22Rv1 (cell line): Measurements from ENCODE around the gene RNASE1.

Source experiments
- ZFX ChIP-seq: fragments of 450-650 bp; IDR thresholded peaks from 2 replicates; pipeline ENCODE4 v1.6.1; 2017; ENCODE audit warnings: antibody characterized with exemption, borderline replicate concordance
- TF ChIP-seq, protein P1 (sequence below): fragments of 450-650 bp; IDR thresholded peaks from 2 replicates; pipeline ENCODE4 v1.5.1; 2017; ENCODE audit warnings: mild to moderate bottlenecking

DNA sequence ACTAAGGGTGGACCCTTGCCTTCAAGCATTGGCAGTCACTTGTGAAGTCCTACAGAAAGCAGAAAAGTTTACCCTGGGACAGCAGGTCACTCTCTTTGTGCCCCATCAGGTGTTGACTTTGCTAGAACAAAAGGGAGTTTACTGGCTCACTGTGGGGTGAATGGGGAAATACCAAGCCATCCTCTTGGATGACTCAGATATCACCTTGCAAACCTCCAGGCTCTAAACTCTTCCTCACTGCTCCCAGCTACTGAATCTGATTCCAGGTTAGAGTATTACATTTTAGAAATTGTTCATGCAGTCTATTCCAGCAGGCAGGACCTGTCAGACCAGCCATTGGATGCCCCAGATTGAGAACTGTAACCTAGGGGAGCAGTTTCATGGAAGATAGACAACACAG lies 41.7 kb downstream of the RNASE1 start:
- TF ChIP-seq, protein P1, sequence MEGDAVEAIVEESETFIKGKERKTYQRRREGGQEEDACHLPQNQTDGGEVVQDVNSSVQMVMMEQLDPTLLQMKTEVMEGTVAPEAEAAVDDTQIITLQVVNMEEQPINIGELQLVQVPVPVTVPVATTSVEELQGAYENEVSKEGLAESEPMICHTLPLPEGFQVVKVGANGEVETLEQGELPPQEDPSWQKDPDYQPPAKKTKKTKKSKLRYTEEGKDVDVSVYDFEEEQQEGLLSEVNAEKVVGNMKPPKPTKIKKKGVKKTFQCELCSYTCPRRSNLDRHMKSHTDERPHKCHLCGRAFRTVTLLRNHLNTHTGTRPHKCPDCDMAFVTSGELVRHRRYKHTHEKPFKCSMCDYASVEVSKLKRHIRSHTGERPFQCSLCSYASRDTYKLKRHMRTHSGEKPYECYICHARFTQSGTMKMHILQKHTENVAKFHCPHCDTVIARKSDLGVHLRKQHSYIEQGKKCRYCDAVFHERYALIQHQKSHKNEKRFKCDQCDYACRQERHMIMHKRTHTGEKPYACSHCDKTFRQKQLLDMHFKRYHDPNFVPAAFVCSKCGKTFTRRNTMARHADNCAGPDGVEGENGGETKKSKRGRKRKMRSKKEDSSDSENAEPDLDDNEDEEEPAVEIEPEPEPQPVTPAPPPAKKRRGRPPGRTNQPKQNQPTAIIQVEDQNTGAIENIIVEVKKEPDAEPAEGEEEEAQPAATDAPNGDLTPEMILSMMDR = no peak
- no peak for TF ChIP-seq ZFX
